ENCODE data around the gene FGFR3. TPM values are rescaled to one million over a fixed set of nuclear protein-coding genes. Genes with fewer than 3 reads are reported as not detected.

FGFR3 gene
- total and polyA plus RNA-seq, 2 donors, result 3.8 to 13.2 TPM

- no peak overlapping the region for H3K27ac ChIP-seq (ENCODE audit: low read depth in 1 of 2, low read length in 1 of 2)
- no peaks in the 10 kb centered on the region for H3K9me3 ChIP-seq (ENCODE audit: control insufficient read depth in 2 of 2, insufficient read depth in 1 of 2, low read length in 1 of 2)
- no peak for DNase-seq (ENCODE audit: low read depth in 6 of 9, low spot score in 9 of 9)
- peaks cover 3 to 34% of the 10 kb centered on the region in 2 donors for H3K27me3 ChIP-seq (ENCODE audit: control insufficient read depth in 2 of 2, insufficient read depth in 1 of 2, low read length in 1 of 2)
- no peak overlapping the region for H3K4me3 ChIP-seq (ENCODE audit: low read length in 2 of 2)
- WGBS, result 97% methylated on average over 56 of the region's 56 CpGs
- no peaks in the 10 kb centered on the region for H3K36me3 ChIP-seq (ENCODE audit: control insufficient read depth in 2 of 2, insufficient read depth in 2 of 2, low read length in 1 of 2)
- no peaks in the 10 kb centered on the region for H3K4me1 ChIP-seq (ENCODE audit: control insufficient read depth in 2 of 2, insufficient read depth in 2 of 2, low read length in 2 of 2)
These were observed 8.3 kb downstream of the FGFR3 start for GRCh38 chr4:1801286-1801958.

GRCh38 chr4:1802151-1802715 lies 9.1 kb downstream of the FGFR3 start:
- Histone ChIP-seq H3K27ac (ENCODE audit: low read depth in 1 of 2, low read length in 1 of 2) (no peak overlapping the region), H3K4me3 (ENCODE audit: low read length in 2 of 2) (no peak overlapping the region), H3K27me3 (ENCODE audit: control insufficient read depth in 2 of 2, insufficient read depth in 1 of 2, low read length in 1 of 2) (peaks cover 0 to 26% of the 10 kb centered on the region in 2 donors), H3K4me1 (ENCODE audit: control insufficient read depth in 2 of 2, insufficient read depth in 2 of 2, low read length in 2 of 2) (peaks cover 0 to 4% of the 10 kb centered on the region in 2 donors), H3K36me3 (ENCODE audit: control insufficient read depth in 2 of 2, insufficient read depth in 2 of 2, low read length in 1 of 2) (no peaks in the 10 kb centered on the region), H3K9me3 (ENCODE audit: control insufficient read depth in 2 of 2, insufficient read depth in 1 of 2, low read length in 1 of 2) (no peaks in the 10 kb centered on the region)
- WGBS, result 95% methylated on average over 22 of the region's 22 CpGs
- no peak for DNase-seq (ENCODE audit: low read depth in 6 of 9, low spot score in 9 of 9)

GRCh38 chr4:1802720-1803522 lies 9.8 kb downstream of the FGFR3 start:
- H3K4me3 ChIP-seq (ENCODE audit: low read length in 2 of 2), result no peak overlapping the region
- no peaks in the 10 kb centered on the region for H3K36me3 ChIP-seq (ENCODE audit: control insufficient read depth in 2 of 2, insufficient read depth in 2 of 2, low read length in 1 of 2)
- peaks cover 0 to 8% of the 10 kb centered on the region in 2 donors for H3K4me1 ChIP-seq (ENCODE audit: control insufficient read depth in 2 of 2, insufficient read depth in 2 of 2, low read length in 2 of 2)
- 95% methylated on average over 71 of the region's 71 CpGs for WGBS
- no peak overlapping the region for H3K27ac ChIP-seq (ENCODE audit: low read depth in 1 of 2, low read length in 1 of 2)
- H3K9me3 ChIP-seq (ENCODE audit: control insufficient read depth in 2 of 2, insufficient read depth in 1 of 2, low read length in 1 of 2), result no peaks in the 10 kb centered on the region
- peaks cover 0 to 19% of the 10 kb centered on the region in 2 donors for H3K27me3 ChIP-seq (ENCODE audit: control insufficient read depth in 2 of 2, insufficient read depth in 1 of 2, low read length in 1 of 2)
- no peak for DNase-seq (ENCODE audit: low read depth in 6 of 9, low spot score in 9 of 9)

- H3K27me3 ChIP-seq (ENCODE audit: control insufficient read depth in 2 of 2, insufficient read depth in 1 of 2, low read length in 1 of 2), result peaks cover 0 to 12% of the 10 kb centered on the region in 2 donors
- no peaks in the 10 kb centered on the region for H3K9me3 ChIP-seq (ENCODE audit: control insufficient read depth in 2 of 2, insufficient read depth in 1 of 2, low read length in 1 of 2)
- WGBS, result 96% methylated on average over 51 of the region's 51 CpGs
- no peak overlapping the region for H3K4me3 ChIP-seq (ENCODE audit: low read length in 2 of 2)
- no peak for DNase-seq (ENCODE audit: low read depth in 6 of 9, low spot score in 9 of 9)
- no peak overlapping the region for H3K27ac ChIP-seq (ENCODE audit: low read depth in 1 of 2, low read length in 1 of 2)
- H3K36me3 ChIP-seq (ENCODE audit: control insufficient read depth in 2 of 2, insufficient read depth in 2 of 2, low read length in 1 of 2), result peaks cover 0 to 3% of the 10 kb centered on the region in 2 donors
- H3K4me1 ChIP-seq (ENCODE audit: control insufficient read depth in 2 of 2, insufficient read depth in 2 of 2, low read length in 2 of 2), result peaks cover 0 to 8% of the 10 kb centered on the region in 2 donors
These were observed 10.7 kb downstream of the FGFR3 start for GRCh38 chr4:1803523-1804423.

GRCh38 chr4:1804638-1805492 lies 11.8 kb downstream of the FGFR3 start:
- Histone ChIP-seq H3K9me3 (ENCODE audit: control insufficient read depth in 2 of 2, insufficient read depth in 1 of 2, low read length in 1 of 2) (no peaks in the 10 kb centered on the region), H3K27ac (ENCODE audit: low read depth in 1 of 2, low read length in 1 of 2) (no peak overlapping the region), H3K4me3 (ENCODE audit: low read length in 2 of 2) (no peak overlapping the region), H3K27me3 (ENCODE audit: control insufficient read depth in 2 of 2, insufficient read depth in 1 of 2, low read length in 1 of 2) (peaks cover 0 to 3% of the 10 kb centered on the region in 2 donors), H3K36me3 (ENCODE audit: control insufficient read depth in 2 of 2, insufficient read depth in 2 of 2, low read length in 1 of 2) (peaks cover 3 to 5% of the 10 kb centered on the region in 2 donors), H3K4me1 (ENCODE audit: control insufficient read depth in 2 of 2, insufficient read depth in 2 of 2, low read length in 2 of 2) (peaks cover 0 to 11% of the 10 kb centered on the region in 2 donors)
- 96% methylated on average over 37 of the region's 37 CpGs for WGBS
- no peak for DNase-seq (ENCODE audit: low read depth in 6 of 9, low spot score in 9 of 9)

- peaks cover 9 to 10% of the 10 kb centered on the region in 2 donors for H3K36me3 ChIP-seq (ENCODE audit: control insufficient read depth in 2 of 2, insufficient read depth in 2 of 2, low read length in 1 of 2)
These were observed 12.6 kb downstream of the FGFR3 start for GRCh38 chr4:1805493-1806222.

GRCh38 chr4:1806223-1806564 lies 13.1 kb downstream of the FGFR3 start:
- Histone ChIP-seq H3K4me3 (ENCODE audit: low read length in 2 of 2) (no peak overlapping the region), H3K27ac (ENCODE audit: low read depth in 1 of 2, low read length in 1 of 2) (no peak overlapping the region), H3K27me3 (ENCODE audit: control insufficient read depth in 2 of 2, insufficient read depth in 1 of 2, low read length in 1 of 2) (no peaks in the 10 kb centered on the region), H3K4me1 (ENCODE audit: control insufficient read depth in 2 of 2, insufficient read depth in 2 of 2, low read length in 2 of 2) (peaks cover 0 to 21% of the 10 kb centered on the region in 2 donors), H3K9me3 (ENCODE audit: control insufficient read depth in 2 of 2, insufficient read depth in 1 of 2, low read length in 1 of 2) (no peaks in the 10 kb centered on the region), H3K36me3 (ENCODE audit: control insufficient read depth in 2 of 2, insufficient read depth in 2 of 2, low read length in 1 of 2) (peaks cover 15 to 16% of the 10 kb centered on the region in 2 donors)
- DNase-seq (ENCODE audit: low read depth in 6 of 9, low spot score in 9 of 9), result no peak
- 96% methylated on average over 11 of the region's 11 CpGs for WGBS

More at GRCh38 chr4:1805493-1806222, 12.6 kb downstream of the FGFR3 start:
- no peak for DNase-seq (ENCODE audit: low read depth in 6 of 9, low spot score in 9 of 9)
- Histone ChIP-seq H3K4me1 (ENCODE audit: control insufficient read depth in 2 of 2, insufficient read depth in 2 of 2, low read length in 2 of 2) (peaks cover 0 to 16% of the 10 kb centered on the region in 2 donors), H3K27me3 (ENCODE audit: control insufficient read depth in 2 of 2, insufficient read depth in 1 of 2, low read length in 1 of 2) (no peaks in the 10 kb centered on the region), H3K9me3 (ENCODE audit: control insufficient read depth in 2 of 2, insufficient read depth in 1 of 2, low read length in 1 of 2) (no peaks in the 10 kb centered on the region), H3K27ac (ENCODE audit: low read depth in 1 of 2, low read length in 1 of 2) (no peak overlapping the region), H3K4me3 (ENCODE audit: low read length in 2 of 2) (no peak overlapping the region)
- 95% methylated on average over 47 of the region's 47 CpGs for WGBS
